HG03159 (cell line): ENCODE data around the gene EPHA5.
"Not testable (repeated sequence)": the region's sequence is repeated elsewhere in the genome, so short reads cannot be mapped to it uniquely, and the experiment has no call there.

ENCODE experiments used
- ATAC-seq: cut with Tn5 transposase; IDR thresholded peaks from one replicate; pipeline ENCODE4 v1.9.1; 2021; ENCODE audit warnings: mild to moderate bottlenecking, moderate library complexity; ENCODE audit not compliant: unreplicated experiment

Gene EPHA5

GRCh38 chr4:65386927-65387326, 283.4 kb downstream of the EPHA5 start:
- ATAC-seq: no peak

- no peak for ATAC-seq
Observed at GRCh38 chr4:65383589-65384305, 286.5 kb downstream of the EPHA5 start.

GRCh38 chr4:65381648-65382047, 288.6 kb downstream of the EPHA5 start:
- no peak for ATAC-seq

- ATAC-seq: no peak
Observed at GRCh38 chr4:65370709-65371108, 299.6 kb downstream of the EPHA5 start.

- no peak for ATAC-seq
Observed at GRCh38 chr4:65367306-65367705, 303.0 kb downstream of the EPHA5 start.

GRCh38 chr4:65358914-65359313, 311.4 kb downstream of the EPHA5 start:
- no peak for ATAC-seq

GRCh38 chr4:65353098-65353497, 317.2 kb downstream of the EPHA5 start:
- no peak for ATAC-seq

- no peak for ATAC-seq
Observed at GRCh38 chr4:65344278-65344825, 325.9 kb downstream of the EPHA5 start.

GRCh38 chr4:65343342-65343741, 326.9 kb downstream of the EPHA5 start:
- ATAC-seq: no peak

GRCh38 chr4:65341557-65341956, 328.7 kb downstream of the EPHA5 start:
- no peak for ATAC-seq

GRCh38 chr4:65340382-65341109, 329.7 kb downstream of the EPHA5 start:
- ATAC-seq: no peak

- ATAC-seq: no peak
Observed at GRCh38 chr4:65337371-65337770, 332.9 kb downstream of the EPHA5 start.

- no peak for ATAC-seq
Observed at GRCh38 chr4:65336465-65336864, 333.8 kb downstream of the EPHA5 start.

- no peak for ATAC-seq
Observed at GRCh38 chr4:65316534-65316933, 353.8 kb downstream of the EPHA5 start.

GRCh38 chr4:65311120-65311519, 359.2 kb downstream of the EPHA5 start:
- ATAC-seq: no peak

- ATAC-seq: no peak
Observed at GRCh38 chr4:65310586-65310985, 359.7 kb downstream of the EPHA5 start.

GRCh38 chr4:65308626-65309025, 361.7 kb downstream of the EPHA5 start:
- ATAC-seq: not testable (repeated sequence)

- ATAC-seq: no peak
Observed at GRCh38 chr4:65302145-65302544, 368.1 kb downstream of the EPHA5 start.

- no peak for ATAC-seq
Observed at GRCh38 chr4:65296246-65296645, 374.0 kb downstream of the EPHA5 start.

GRCh38 chr4:65287071-65287470, 383.2 kb downstream of the EPHA5 start:
- no peak for ATAC-seq
